ENCODE results near the gene DPP7. TPM values are rescaled to one million over a fixed set of nuclear protein-coding genes. Genes with fewer than 3 reads are reported as not detected.

Gene DPP7
- total and polyA plus RNA-seq, 2 donors from 2014 or later, result 164 to 205 TPM

- Histone ChIP-seq H3K4me3 (ENCODE audit: low read length in 3 of 3) (no peak overlapping the region), H3K4me1 (ENCODE audit: control insufficient read depth in 2 of 3, insufficient read depth in 2 of 3, low read depth in 1 of 3, low read length in 3 of 3) (peaks cover 0 to 6% (median 0%) of the 10 kb centered on the region in 3 donors), H3K27ac (ENCODE audit: low read depth in 2 of 2, low read length in 2 of 2) (no peak overlapping the region), H3K27me3 (ENCODE audit: control insufficient read depth, insufficient read depth, low read length) (peaks cover 36% of the 10 kb centered on the region), H3K36me3 (ENCODE audit: control insufficient read depth in 2 of 3, insufficient read depth in 3 of 3, low read length in 3 of 3) (no peaks in the 10 kb centered on the region), H3K9me3 (ENCODE audit: control insufficient read depth in 2 of 3, insufficient read depth in 1 of 3, low read length in 3 of 3) (no peaks in the 10 kb centered on the region), H3K9ac (ENCODE audit: low read length in 3 of 3) (no peak overlapping the region)
- DNase-seq (no peak), FAIRE-seq (no peak)
- intact Hi-C loops (cut with DNase I), result no loop called here
- no peak for TF ChIP-seq CTCF (IDR thresholded peaks at IDR 0.05; ENCODE audit: borderline replicate concordance, extremely low read depth, insufficient read depth)
Measured at GRCh38 chr9:137160054-137160425, 45.5 kb upstream of the DPP7 start.

- Histone ChIP-seq H3K9ac (ENCODE audit: low read length in 3 of 3) (no peak overlapping the region), H3K27ac (ENCODE audit: low read depth in 2 of 2, low read length in 2 of 2) (no peak overlapping the region), H3K4me3 (ENCODE audit: low read length in 3 of 3) (no peak overlapping the region), H3K9me3 (ENCODE audit: control insufficient read depth in 2 of 3, insufficient read depth in 1 of 3, low read length in 3 of 3) (no peaks in the 10 kb centered on the region), H3K27me3 (ENCODE audit: control insufficient read depth, insufficient read depth, low read length) (peaks cover 29% of the 10 kb centered on the region), H3K4me1 (ENCODE audit: control insufficient read depth in 2 of 3, insufficient read depth in 2 of 3, low read depth in 1 of 3, low read length in 3 of 3) (peaks cover 0 to 6% (median 0%) of the 10 kb centered on the region in 3 donors), H3K36me3 (ENCODE audit: control insufficient read depth in 2 of 3, insufficient read depth in 3 of 3, low read length in 3 of 3) (no peaks in the 10 kb centered on the region)
- no peak for TF ChIP-seq CTCF (IDR thresholded peaks at IDR 0.05; ENCODE audit: borderline replicate concordance, extremely low read depth, insufficient read depth)
- intact Hi-C loops (cut with DNase I), result no loop called here
- DNase-seq (no peak), FAIRE-seq (no peak)
Measured at GRCh38 chr9:137159105-137160053, 44.8 kb upstream of the DPP7 start.

DNA sequence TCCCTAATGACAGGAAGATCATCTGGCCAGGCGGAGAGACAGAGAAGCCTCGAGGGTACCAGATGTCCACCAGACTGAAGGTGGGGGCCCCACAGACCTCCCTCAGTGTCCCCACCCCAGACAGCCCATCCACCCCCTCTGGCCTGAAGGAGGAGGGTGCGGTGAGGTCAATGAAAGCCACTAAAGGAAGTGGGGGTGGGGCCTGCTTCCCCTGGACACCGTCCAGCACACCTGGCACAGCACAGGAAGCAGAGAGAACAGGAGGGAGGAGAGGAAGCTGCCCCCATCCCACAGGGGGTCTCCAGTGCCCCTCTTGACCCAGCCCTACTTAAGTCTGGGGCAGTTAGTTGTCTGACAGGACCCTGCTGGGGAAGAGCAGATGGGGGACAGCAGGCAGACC lies 44.1 kb upstream of the DPP7 start:
- Histone ChIP-seq H3K9me3 (ENCODE audit: control insufficient read depth in 2 of 3, insufficient read depth in 1 of 3, low read length in 3 of 3) (no peaks in the 10 kb centered on the region), H3K4me3 (ENCODE audit: low read length in 3 of 3) (no peak overlapping the region), H3K36me3 (ENCODE audit: control insufficient read depth in 2 of 3, insufficient read depth in 3 of 3, low read length in 3 of 3) (no peaks in the 10 kb centered on the region), H3K27ac (ENCODE audit: low read depth in 2 of 2, low read length in 2 of 2) (no peak overlapping the region), H3K4me1 (ENCODE audit: control insufficient read depth in 2 of 3, insufficient read depth in 2 of 3, low read depth in 1 of 3, low read length in 3 of 3) (peaks cover 0 to 6% (median 0%) of the 10 kb centered on the region in 3 donors), H3K27me3 (ENCODE audit: control insufficient read depth, insufficient read depth, low read length) (peaks cover 23% of the 10 kb centered on the region), H3K9ac (ENCODE audit: low read length in 3 of 3) (no peak overlapping the region)
- TF ChIP-seq CTCF (IDR thresholded peaks at IDR 0.05; ENCODE audit: borderline replicate concordance, extremely low read depth, insufficient read depth), result no peak
- FAIRE-seq (no peak), DNase-seq (no peak)
- intact Hi-C loops (cut with DNase I), result no loop called here
